Measurements from ENCODE around the gene TRDN.

DNA sequence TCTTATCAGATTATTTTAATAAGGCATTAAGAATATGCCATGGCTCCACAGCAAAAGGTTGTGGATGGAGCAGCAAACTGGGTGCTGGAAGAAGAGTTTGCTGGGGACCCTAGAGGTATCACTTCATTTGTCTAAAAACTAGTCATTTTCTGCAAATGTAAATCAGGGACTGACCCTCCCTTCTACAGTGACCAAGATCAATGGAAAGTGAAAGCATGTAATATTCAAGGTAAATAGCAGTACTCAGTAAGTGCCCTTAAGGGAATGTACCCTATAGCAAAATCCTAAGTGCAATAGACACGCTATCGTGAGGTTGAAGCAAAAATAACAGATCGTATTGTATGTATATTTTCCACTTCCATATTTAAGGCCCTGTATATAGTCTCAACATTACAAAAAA, 38.7 kb downstream of the TRDN start:
- TF ChIP-seq, protein P1, sequence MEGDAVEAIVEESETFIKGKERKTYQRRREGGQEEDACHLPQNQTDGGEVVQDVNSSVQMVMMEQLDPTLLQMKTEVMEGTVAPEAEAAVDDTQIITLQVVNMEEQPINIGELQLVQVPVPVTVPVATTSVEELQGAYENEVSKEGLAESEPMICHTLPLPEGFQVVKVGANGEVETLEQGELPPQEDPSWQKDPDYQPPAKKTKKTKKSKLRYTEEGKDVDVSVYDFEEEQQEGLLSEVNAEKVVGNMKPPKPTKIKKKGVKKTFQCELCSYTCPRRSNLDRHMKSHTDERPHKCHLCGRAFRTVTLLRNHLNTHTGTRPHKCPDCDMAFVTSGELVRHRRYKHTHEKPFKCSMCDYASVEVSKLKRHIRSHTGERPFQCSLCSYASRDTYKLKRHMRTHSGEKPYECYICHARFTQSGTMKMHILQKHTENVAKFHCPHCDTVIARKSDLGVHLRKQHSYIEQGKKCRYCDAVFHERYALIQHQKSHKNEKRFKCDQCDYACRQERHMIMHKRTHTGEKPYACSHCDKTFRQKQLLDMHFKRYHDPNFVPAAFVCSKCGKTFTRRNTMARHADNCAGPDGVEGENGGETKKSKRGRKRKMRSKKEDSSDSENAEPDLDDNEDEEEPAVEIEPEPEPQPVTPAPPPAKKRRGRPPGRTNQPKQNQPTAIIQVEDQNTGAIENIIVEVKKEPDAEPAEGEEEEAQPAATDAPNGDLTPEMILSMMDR (IDR thresholded peaks at IDR 0.05) = no peak
- TF ChIP-seq POLR2A (IDR thresholded peaks at IDR 0.05) = no peak
